Right cardiac atrium (tissue), 5 donors: ENCODE measurements around the gene STARD5. TPM values are rescaled to one million over a fixed set of nuclear protein-coding genes. Genes with fewer than 3 reads are reported as not detected.

Experiments
- ATAC-seq, 2 donors: fragments of 200-7000 bp; cut with Tn5 transposase; one replicate each; pipeline versions ENCODE4 v1.8.0 to v1.9.1; 2020; ENCODE audit warnings: moderate library complexity in 2 of 2, mild to moderate bottlenecking in 1 of 2
- DNase-seq, 3 donors: peaks; one replicate each; pipeline ENCODE4 v3.0.0-alpha.2; 2020
- H3K27ac ChIP-seq: one replicate; pipeline ENCODE4 v1.5.1; 2013; ENCODE audit warnings: mild to moderate bottlenecking, low read length, control low read depth, moderate library complexity
- H3K27me3 ChIP-seq: one replicate; pipeline ENCODE4 v1.6.1; 2013; ENCODE audit not compliant: control insufficient read depth, insufficient read depth
- H3K4me1 ChIP-seq: one replicate; pipeline ENCODE4 v1.6.1; 2013; ENCODE audit warnings: low read length; ENCODE audit not compliant: control insufficient read depth, insufficient read depth
- H3K4me3 ChIP-seq: one replicate; pipeline ENCODE4 v1.5.1; 2013; ENCODE audit warnings: low read length, control low read depth
- H3K9me3 ChIP-seq: one replicate; pipeline ENCODE4 v1.6.1; 2013; ENCODE audit warnings: low read length; ENCODE audit not compliant: control insufficient read depth
- WGBS: extraction: QIAGEN DNeasy Blood & Tissue Kit; methylation state at CpG from one replicate; pipeline ENCODE4 v1.1.7; 2013; 5-methylcytosine and 5-hydroxymethylcytosine counted together
- intact Hi-C, 4 donors: fragments of 100-400 bp; cut with DNase I; formaldehyde crosslinking; loops; one replicate each; pipeline versions ENCODE4 v1.11.0 to v1.14.0; 2022 to 2023
- polyA plus RNA-seq: library from polyadenylated mRNA; stranded (reverse); fragments of 200-250 nt; gene quantifications from one replicate; pipeline ENCODE4 v1.2.3, GENCODE V29; 2013
- total RNA-seq, 4 donors: library from RNA; stranded (reverse); fragmentation: NEBNext Ultra II Directional; extraction: Animal tissue kit (Norgen Biotek cat#: 25700); gene quantifications; one replicate each; pipeline ENCODE4 v1.2.1, GENCODE V29; 2021
- donor health status: healthy with polysubstance abuse.
- donor health status: DM: no; HTN: yes; CAD: no.
- donor health status: DM: no; HTN: no; CAD: no.
- donor health status: DM: no; HTN: yes; CAD: no; lungs with severe emphysema.
- donor health status: DM: yes; HTN: yes; CAD: no.

Gene STARD5
- total and polyA plus RNA-seq, 5 donors = 1.7 to 5.3 (median 2.7) TPM

DNA sequence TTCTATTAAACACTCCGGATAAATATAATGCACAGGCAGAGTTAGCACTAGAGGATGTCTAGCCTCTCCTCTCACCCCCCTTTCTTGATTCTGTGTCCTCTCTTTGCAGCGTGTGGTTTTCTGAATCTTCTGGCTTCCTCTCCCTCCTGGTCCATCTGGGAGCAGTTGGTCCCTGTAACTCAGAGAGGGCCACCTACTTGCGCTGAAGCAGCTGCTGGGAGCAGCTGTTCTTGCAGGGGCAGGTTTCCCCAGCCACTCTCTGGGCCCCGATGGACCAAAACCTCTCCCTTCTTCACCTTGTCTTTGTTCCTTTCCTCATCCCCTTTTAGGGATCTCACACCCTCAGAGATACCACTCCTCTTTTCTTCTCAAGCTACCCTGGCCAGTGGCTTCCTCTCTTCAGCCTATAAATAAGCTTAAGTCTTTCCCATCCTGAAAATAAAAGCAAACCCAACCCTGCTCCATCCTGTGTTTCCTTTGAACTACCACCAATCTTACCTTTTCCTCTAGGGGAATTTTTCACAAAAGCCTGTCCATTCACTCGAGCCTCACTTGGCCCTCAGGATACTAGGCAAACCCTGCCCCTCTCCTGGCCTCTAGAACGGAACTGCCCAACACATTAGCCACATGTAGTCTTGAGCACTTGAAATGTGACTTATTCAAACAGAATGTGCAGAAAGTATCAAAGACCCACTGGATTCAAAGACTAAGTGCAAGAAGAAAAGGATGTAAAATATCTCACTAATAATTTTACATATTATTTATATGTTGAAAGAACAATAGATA lies 59.7 kb downstream of the STARD5 start:
- H3K27ac ChIP-seq = no peak overlapping the region
- no peaks in the 10 kb centered on the region for H3K4me1 ChIP-seq
- ATAC-seq = no peak
- DNase-seq = no peak
- H3K27me3 ChIP-seq = no peaks in the 10 kb centered on the region
- H3K4me3 ChIP-seq = no peak overlapping the region
- H3K9me3 ChIP-seq = no peaks in the 10 kb centered on the region
- WGBS = 78% methylated on average over 6 of the region's 6 CpGs
- intact Hi-C loops = loop anchor here (5.0 to 10.0 kb wide), 4 partner anchors 99 to 289 kb away; no protein-coding TSS in a partner anchor

GRCh38 chr15:81263477-81263876 lies 60.5 kb downstream of the STARD5 start:
- Histone ChIP-seq H3K27ac (no peak overlapping the region), H3K4me1 (no peaks in the 10 kb centered on the region), H3K4me3 (no peak overlapping the region), H3K9me3 (no peaks in the 10 kb centered on the region), H3K27me3 (no peaks in the 10 kb centered on the region)
- 93% methylated on average over 4 of the region's 4 CpGs for WGBS
- intact Hi-C loops = loop anchor here (5.0 to 10.0 kb wide), 4 partner anchors 99 to 289 kb away; no protein-coding TSS in a partner anchor
- ATAC-seq = no peak
- DNase-seq = no peak

GRCh38 chr15:81261172-81261811 lies 62.6 kb downstream of the STARD5 start:
- Histone ChIP-seq H3K4me1 (no peaks in the 10 kb centered on the region), H3K9me3 (no peaks in the 10 kb centered on the region), H3K27ac (no peak overlapping the region), H3K4me3 (no peak overlapping the region), H3K27me3 (no peaks in the 10 kb centered on the region)
- ATAC-seq (no peak), DNase-seq (no peak)
- WGBS = 84% methylated on average over 6 of the region's 6 CpGs
- intact Hi-C loops = loop anchor here (5.0 to 10.0 kb wide), 4 partner anchors 96 to 286 kb away; no protein-coding TSS in a partner anchor

DNA sequence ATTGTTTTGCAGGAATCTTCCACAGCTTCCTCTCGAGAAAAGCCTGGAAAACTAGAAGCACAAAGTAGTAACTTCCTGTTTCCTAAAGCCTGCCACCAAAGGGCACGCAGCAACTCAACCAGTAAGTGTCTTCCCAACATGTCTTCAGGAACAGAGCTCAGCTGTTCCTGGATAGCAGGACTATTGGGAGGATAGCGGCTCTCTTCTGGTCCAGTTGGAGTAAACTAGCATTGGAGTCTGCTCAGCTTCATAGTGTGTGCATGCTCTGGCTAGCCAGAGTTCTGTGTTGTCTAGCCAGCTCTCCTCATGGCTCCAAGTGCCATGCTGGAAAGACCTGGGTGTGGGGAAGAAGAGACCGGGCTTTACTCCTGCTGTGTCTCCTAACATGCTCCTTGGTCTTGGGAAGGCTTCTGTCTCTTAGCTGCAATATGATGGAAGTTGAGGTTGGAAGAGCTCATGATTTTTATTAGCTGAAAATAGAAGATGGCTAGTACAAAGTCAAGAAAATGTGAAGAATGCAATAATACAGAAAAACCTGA lies 64.1 kb downstream of the STARD5 start:
- no peak for ATAC-seq
- DNase-seq = no peak
- no peak overlapping the region for H3K4me3 ChIP-seq
- H3K27ac ChIP-seq = no peak overlapping the region
- no peaks in the 10 kb centered on the region for H3K27me3 ChIP-seq
- peaks cover 2% of the 10 kb centered on the region for H3K4me1 ChIP-seq
- no peaks in the 10 kb centered on the region for H3K9me3 ChIP-seq
- 59% methylated on average over 4 of the region's 4 CpGs for WGBS
- intact Hi-C loops = loop anchor here (5.0 to 10.0 kb wide), 5 partner anchors 95 to 285 kb away; no protein-coding TSS in a partner anchor

Other genes with a start within 250 kb of the STARD5 start
- 1 to 10 TPM in 2 of 4 donors, under 1 TPM in 2; 0.34 to 1.3 (median 0.80) TPM for gene CFAP161, start 189.9 kb downstream of the STARD5 start, total RNA-seq
- gene CFAP161, start 189.9 kb downstream of the STARD5 start, polyA plus RNA-seq = 0.32 TPM
- gene IL16, start 127.3 kb downstream of the STARD5 start, total RNA-seq = 1 to 10 TPM; 3.1 to 5.1 (median 4.1) TPM
- gene IL16, start 127.3 kb downstream of the STARD5 start, polyA plus RNA-seq = 4.7 TPM
- gene TMC3, start 50.1 kb upstream of the STARD5 start, total RNA-seq = under 1 TPM in 1 of 4 donors, not detected in 3; 0.14 TPM
- gene TMC3, start 50.1 kb upstream of the STARD5 start, polyA plus RNA-seq = 0.02 TPM